ENCODE measurements around the gene OR2A14.

DNA sequence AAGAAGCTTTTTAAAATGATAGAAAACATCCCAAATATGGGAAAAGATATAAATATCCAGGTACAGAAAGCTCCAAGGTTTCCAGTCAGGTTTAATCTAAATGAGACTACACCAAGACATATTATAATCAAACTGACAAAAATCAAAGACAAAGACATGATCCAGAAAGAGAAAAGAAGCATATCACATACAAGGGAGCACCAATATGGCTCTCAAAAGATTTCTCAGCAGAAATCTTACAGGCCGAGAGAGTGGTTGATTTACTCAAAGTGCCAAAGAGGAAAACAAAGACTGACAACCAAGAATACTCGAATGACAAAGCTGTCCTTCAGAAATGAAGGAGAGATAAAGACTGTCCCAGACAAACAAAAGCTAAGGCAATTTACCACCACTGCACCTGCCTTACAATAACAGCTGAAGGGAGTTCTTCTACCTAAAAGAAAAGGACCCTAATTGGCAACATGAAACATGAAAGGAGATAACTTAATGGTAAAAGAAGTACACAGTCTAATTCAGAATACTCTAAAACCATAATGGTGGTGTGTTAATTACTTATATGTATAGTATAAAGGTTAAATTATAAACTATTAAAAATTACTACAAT, 25.4 kb downstream of the OR2A14 start:
- TF ChIP-seq, protein P1, sequence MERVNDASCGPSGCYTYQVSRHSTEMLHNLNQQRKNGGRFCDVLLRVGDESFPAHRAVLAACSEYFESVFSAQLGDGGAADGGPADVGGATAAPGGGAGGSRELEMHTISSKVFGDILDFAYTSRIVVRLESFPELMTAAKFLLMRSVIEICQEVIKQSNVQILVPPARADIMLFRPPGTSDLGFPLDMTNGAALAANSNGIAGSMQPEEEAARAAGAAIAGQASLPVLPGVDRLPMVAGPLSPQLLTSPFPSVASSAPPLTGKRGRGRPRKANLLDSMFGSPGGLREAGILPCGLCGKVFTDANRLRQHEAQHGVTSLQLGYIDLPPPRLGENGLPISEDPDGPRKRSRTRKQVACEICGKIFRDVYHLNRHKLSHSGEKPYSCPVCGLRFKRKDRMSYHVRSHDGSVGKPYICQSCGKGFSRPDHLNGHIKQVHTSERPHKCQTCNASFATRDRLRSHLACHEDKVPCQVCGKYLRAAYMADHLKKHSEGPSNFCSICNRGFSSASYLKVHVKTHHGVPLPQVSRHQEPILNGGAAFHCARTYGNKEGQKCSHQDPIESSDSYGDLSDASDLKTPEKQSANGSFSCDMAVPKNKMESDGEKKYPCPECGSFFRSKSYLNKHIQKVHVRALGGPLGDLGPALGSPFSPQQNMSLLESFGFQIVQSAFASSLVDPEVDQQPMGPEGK (CRISPR knock-in tag; IDR thresholded peaks at IDR 0.05; ENCODE audit: borderline replicate concordance): no peak
- TF ChIP-seq, protein P2, sequence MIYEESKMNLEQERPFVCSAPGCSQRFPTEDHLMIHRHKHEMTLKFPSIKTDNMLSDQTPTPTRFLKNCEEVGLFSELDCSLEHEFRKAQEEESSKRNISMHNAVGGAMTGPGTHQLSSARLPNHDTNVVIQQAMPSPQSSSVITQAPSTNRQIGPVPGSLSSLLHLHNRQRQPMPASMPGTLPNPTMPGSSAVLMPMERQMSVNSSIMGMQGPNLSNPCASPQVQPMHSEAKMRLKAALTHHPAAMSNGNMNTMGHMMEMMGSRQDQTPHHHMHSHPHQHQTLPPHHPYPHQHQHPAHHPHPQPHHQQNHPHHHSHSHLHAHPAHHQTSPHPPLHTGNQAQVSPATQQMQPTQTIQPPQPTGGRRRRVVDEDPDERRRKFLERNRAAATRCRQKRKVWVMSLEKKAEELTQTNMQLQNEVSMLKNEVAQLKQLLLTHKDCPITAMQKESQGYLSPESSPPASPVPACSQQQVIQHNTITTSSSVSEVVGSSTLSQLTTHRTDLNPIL (CRISPR knock-in tag; IDR thresholded peaks at IDR 0.05; ENCODE audit: low read depth): no peak
- TF ChIP-seq CSDC2 (CRISPR knock-in tag; IDR thresholded peaks at IDR 0.05): no peak
- TF ChIP-seq ESRRG (CRISPR knock-in tag; IDR thresholded peaks at IDR 0.05): no peak
- TF ChIP-seq, protein P3, sequence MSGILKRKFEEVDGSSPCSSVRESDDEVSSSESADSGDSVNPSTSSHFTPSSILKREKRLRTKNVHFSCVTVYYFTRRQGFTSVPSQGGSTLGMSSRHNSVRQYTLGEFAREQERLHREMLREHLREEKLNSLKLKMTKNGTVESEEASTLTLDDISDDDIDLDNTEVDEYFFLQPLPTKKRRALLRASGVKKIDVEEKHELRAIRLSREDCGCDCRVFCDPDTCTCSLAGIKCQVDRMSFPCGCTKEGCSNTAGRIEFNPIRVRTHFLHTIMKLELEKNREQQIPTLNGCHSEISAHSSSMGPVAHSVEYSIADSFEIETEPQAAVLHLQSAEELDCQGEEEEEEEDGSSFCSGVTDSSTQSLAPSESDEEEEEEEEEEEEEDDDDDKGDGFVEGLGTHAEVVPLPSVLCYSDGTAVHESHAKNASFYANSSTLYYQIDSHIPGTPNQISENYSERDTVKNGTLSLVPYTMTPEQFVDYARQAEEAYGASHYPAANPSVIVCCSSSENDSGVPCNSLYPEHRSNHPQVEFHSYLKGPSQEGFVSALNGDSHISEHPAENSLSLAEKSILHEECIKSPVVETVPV (CRISPR knock-in tag; IDR thresholded peaks at IDR 0.05): no peak
- TF ChIP-seq RARB (CRISPR knock-in tag; IDR thresholded peaks at IDR 0.05): no peak
- TF ChIP-seq ZFP30 (CRISPR knock-in tag; IDR thresholded peaks at IDR 0.05): no peak
- no peak for TF ChIP-seq ZNF565 (CRISPR knock-in tag; conservative IDR thresholded peaks at IDR 0.05; ENCODE audit: low read depth)
